Measurements from ENCODE around the gene RAD51B. TPM values are rescaled to one million over a fixed set of nuclear protein-coding genes. Genes with fewer than 3 reads are reported as not detected.

The RAD51B gene
- total and polyA plus RNA-seq, 2 of the 13 experiments (the other 11 are each of a cell fraction or from before 2014, with no cell fraction given), result 7.0 to 9.5 TPM

- ATAC-seq (no peak), DNase-seq (ENCODE audit: low spot score) (no peak), FAIRE-seq (no peak)
- TF ChIP-seq ASH2L (IDR thresholded peaks at IDR 0.05; ENCODE audit: insufficient read length, low read depth, low read length) (no peak), ZSCAN22 (CRISPR knock-in tag; IDR thresholded peaks at IDR 0.05) (no peak), MAZ (IDR thresholded peaks at IDR 0.05; ENCODE audit: borderline replicate concordance, low read depth, low read length) (no peak), MAZ (CRISPR knock-in tag; IDR thresholded peaks at IDR 0.05; ENCODE audit: low read depth) (no peak), GTF2F1 (IDR thresholded peaks at IDR 0.05; ENCODE audit: low read length) (no peak), NR2F1 (CRISPR knock-in tag; IDR thresholded peaks at IDR 0.05) (no peak), MZF1 (CRISPR knock-in tag; IDR thresholded peaks at IDR 0.05; ENCODE audit: borderline replicate concordance) (no peak), ZSCAN20 (CRISPR knock-in tag; IDR thresholded peaks at IDR 0.05; ENCODE audit: borderline replicate concordance) (no peak)
- Histone ChIP-seq H3K4me2 (ENCODE audit: low read depth, low read length) (no peak overlapping the region), H4K20me1 (ENCODE audit: insufficient read depth, low read length) (no peaks in the 10 kb centered on the region), H3K4me1 (ENCODE audit: insufficient read depth, low read length) (peaks cover 9% of the 10 kb centered on the region), H3K27ac (ENCODE audit: extremely low read length, insufficient read depth, low read length) (no peak overlapping the region), H3K79me2 (ENCODE audit: insufficient read depth, low read length) (no peaks in the 10 kb centered on the region), H3K27me3 (ENCODE audit: control insufficient read depth in 1 of 2, insufficient read depth in 2 of 2, low read length in 2 of 2) (no peaks in the 10 kb centered on the region), H3K36me3 (replicated peaks in 1 of 2; ENCODE audit: control insufficient read depth in 1 of 2, insufficient read depth in 2 of 2, low read length in 2 of 2) (no peaks in the 10 kb centered on the region), H3K9me3 (ENCODE audit: low read length) (no peaks in the 10 kb centered on the region), H2AFZ (ENCODE audit: low read length) (no peak overlapping the region), H3K4me3 (replicated peaks in 1 of 3; ENCODE audit: insufficient read depth in 1 of 3, low read depth in 2 of 3, low read length in 3 of 3) (no peak overlapping the region), H3K9ac (ENCODE audit: insufficient read depth, low read depth, low read length) (no peak overlapping the region)
- ChIA-PET CTCF (ENCODE audit: low intra/inter-chr PET ratio, low total read pairs) (no interaction called here), POLR2A (no interaction called here)
- WGBS (ENCODE audit: low lambda C conversion rate), result 81% methylated on average over 4 of the region's 4 CpGs
- BruUV-seq (replicated peaks), result no TSS peak
- intact Hi-C loops (cut with micrococcal nuclease; ENCODE audit: unreplicated experiment) (no loop called here), in situ Hi-C loops (cut with HindIII; ENCODE audit: extremely low pct_ligation_motif_present, low pct_unique_long_range_greater_than_20kb) (no loop called here)
Measured at GRCh38 chr14:67970923-67971322, 151.3 kb downstream of the RAD51B start.

Data from HepG2 (cell line).